ENCODE data around the gene MARK1. TPM values are rescaled to one million over a fixed set of nuclear protein-coding genes. Genes with fewer than 3 reads are reported as not detected.

The MARK1 gene
- total RNA-seq, 1 experiment from 2014 or later, result 17.8 TPM

DNA sequence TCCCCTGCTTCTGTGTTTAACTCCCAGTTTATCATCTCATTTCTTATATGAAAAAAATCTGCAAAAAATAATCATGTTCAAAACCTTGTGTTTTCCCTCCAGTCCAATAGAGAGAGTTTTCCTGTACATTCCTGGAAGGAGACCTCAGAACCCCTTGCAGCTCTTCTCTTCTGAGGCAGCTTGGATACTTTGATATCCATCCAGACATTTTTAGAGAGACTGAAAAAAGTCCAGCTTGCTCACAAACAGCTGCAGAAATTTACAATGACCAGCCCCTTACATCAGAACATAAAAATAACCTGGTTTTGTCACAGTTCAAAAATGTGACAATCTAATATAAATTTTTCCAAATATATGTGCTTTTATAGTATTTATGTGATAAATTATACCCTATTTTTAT lies 88.9 kb downstream of the MARK1 start:
- no peak overlapping the region for H3K4me2 ChIP-seq (ENCODE audit: insufficient read depth, insufficient read length, low read length)
- no peak overlapping the region for H3K4ac ChIP-seq (ENCODE audit: low read depth, low read length)
- no peaks in the 10 kb centered on the region for H4K20me1 ChIP-seq (ENCODE audit: control insufficient read depth, insufficient read depth, insufficient read length)
- no peak overlapping the region for H3K56ac ChIP-seq (ENCODE audit: insufficient read length, low read depth, low read length)
- H3K79me2 ChIP-seq (ENCODE audit: insufficient read depth, low read length), result no peaks in the 10 kb centered on the region
- no peak overlapping the region for H3K14ac ChIP-seq (ENCODE audit: insufficient read depth, low read length)
- H3T11ph ChIP-seq (ENCODE audit: low read length), result no peak overlapping the region
- Mint-ChIP-seq H3K4me3 (no peak overlapping the region), H3K9me3 (no peaks in the 10 kb centered on the region), H3K27me3 (ENCODE audit: low read depth) (no peaks in the 10 kb centered on the region), H3K27ac (no peak overlapping the region), H3K4me1 (peaks cover 2 to 8% of the 10 kb centered on the region in 2 experiments; a peak in 3 of 4 replicates), H3K36me3 (ENCODE audit: insufficient read depth in 1 of 3, low read depth in 3 of 3) (peaks cover 4 to 22% (median 18%) of the 10 kb centered on the region in 3 experiments; a peak in 6 of 7 replicates)
- H3K23ac ChIP-seq (ENCODE audit: insufficient read length, low read depth, low read length), result no peak overlapping the region
- no peak overlapping the region for H2BK5ac ChIP-seq (ENCODE audit: insufficient read length, low read length)
- no peak for DNase-seq
- no peak overlapping the region for H3K18ac ChIP-seq (ENCODE audit: insufficient read length, low read depth, low read length)
- no peak overlapping the region for H2BK120ac ChIP-seq (ENCODE audit: low read depth, low read length, poor library complexity, severe bottlenecking)
- H2AK5ac ChIP-seq (ENCODE audit: insufficient read length, low read length), result no peak overlapping the region
- no peak overlapping the region for H2BK20ac ChIP-seq (ENCODE audit: low read depth, low read length, poor library complexity, severe bottlenecking)
- H2BK15ac ChIP-seq (ENCODE audit: low read depth, low read length), result no peak overlapping the region
- no peak overlapping the region for H2BK12ac ChIP-seq (ENCODE audit: insufficient read length, low read depth, low read length)
- TF ChIP-seq, protein P1, sequence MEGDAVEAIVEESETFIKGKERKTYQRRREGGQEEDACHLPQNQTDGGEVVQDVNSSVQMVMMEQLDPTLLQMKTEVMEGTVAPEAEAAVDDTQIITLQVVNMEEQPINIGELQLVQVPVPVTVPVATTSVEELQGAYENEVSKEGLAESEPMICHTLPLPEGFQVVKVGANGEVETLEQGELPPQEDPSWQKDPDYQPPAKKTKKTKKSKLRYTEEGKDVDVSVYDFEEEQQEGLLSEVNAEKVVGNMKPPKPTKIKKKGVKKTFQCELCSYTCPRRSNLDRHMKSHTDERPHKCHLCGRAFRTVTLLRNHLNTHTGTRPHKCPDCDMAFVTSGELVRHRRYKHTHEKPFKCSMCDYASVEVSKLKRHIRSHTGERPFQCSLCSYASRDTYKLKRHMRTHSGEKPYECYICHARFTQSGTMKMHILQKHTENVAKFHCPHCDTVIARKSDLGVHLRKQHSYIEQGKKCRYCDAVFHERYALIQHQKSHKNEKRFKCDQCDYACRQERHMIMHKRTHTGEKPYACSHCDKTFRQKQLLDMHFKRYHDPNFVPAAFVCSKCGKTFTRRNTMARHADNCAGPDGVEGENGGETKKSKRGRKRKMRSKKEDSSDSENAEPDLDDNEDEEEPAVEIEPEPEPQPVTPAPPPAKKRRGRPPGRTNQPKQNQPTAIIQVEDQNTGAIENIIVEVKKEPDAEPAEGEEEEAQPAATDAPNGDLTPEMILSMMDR (conservative IDR thresholded peaks at IDR 0.05), result no peak
- H4K8ac ChIP-seq (replicated peaks; ENCODE audit: insufficient read length, low read depth, low read length), result no peak overlapping the region
- no peak overlapping the region for H3K9ac ChIP-seq (ENCODE audit: extremely low read depth, insufficient read length, low read length)
- H4K91ac ChIP-seq (ENCODE audit: insufficient read length, low read depth, low read length), result no peak overlapping the region
- no peaks in the 10 kb centered on the region for H3K27me3 ChIP-seq (ENCODE audit: insufficient read depth, low read length)
- no peak overlapping the region for H3K27ac ChIP-seq (ENCODE audit: insufficient read length, low read depth, low read length)
- H3K4me1 ChIP-seq (ENCODE audit: insufficient read depth, low read length), result no peaks in the 10 kb centered on the region
- no peak overlapping the region for H4K5ac ChIP-seq (ENCODE audit: insufficient read length, low read depth, low read length)
- no peaks in the 10 kb centered on the region for H3K23me2 ChIP-seq (ENCODE audit: insufficient read length, low read depth, low read length, poor library complexity, severe bottlenecking)
- no peaks in the 10 kb centered on the region for H3K79me1 ChIP-seq (ENCODE audit: insufficient read depth, low read depth, low read length, poor library complexity, severe bottlenecking)
- H2AFZ ChIP-seq (ENCODE audit: low read length), result no peak overlapping the region
- H3K9me3 ChIP-seq (ENCODE audit: control insufficient read depth, low read depth, low read length), result no peaks in the 10 kb centered on the region
